ENCODE results near the gene ABLIM1. TPM values are rescaled to one million over a fixed set of nuclear protein-coding genes. Genes with fewer than 3 reads are reported as not detected.

The ABLIM1 gene
- total and polyA plus RNA-seq, 10 of the 15 experiments (the other 5 are each of a cell fraction or from before 2014, with no cell fraction given) = 14.2 to 50.5 (median 28.1) TPM

- TF ChIP-seq, protein P1, sequence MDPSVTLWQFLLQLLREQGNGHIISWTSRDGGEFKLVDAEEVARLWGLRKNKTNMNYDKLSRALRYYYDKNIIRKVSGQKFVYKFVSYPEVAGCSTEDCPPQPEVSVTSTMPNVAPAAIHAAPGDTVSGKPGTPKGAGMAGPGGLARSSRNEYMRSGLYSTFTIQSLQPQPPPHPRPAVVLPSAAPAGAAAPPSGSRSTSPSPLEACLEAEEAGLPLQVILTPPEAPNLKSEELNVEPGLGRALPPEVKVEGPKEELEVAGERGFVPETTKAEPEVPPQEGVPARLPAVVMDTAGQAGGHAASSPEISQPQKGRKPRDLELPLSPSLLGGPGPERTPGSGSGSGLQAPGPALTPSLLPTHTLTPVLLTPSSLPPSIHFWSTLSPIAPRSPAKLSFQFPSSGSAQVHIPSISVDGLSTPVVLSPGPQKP (IDR thresholded peaks at IDR 0.05; ENCODE audit: low read depth, low read length) = no peak
- no peak for TF ChIP-seq ZSCAN29 (IDR thresholded peaks at IDR 0.05)
- TF ChIP-seq JUNB (IDR thresholded peaks at IDR 0.05) = no peak
- TF ChIP-seq POLR2AphosphoS5 (IDR thresholded peaks at IDR 0.05; ENCODE audit: low read length) = no peak
- no peak for TF ChIP-seq NFIC (IDR thresholded peaks at IDR 0.05; ENCODE audit: low read depth, low read length)
- no peak for TF ChIP-seq SKIL (IDR thresholded peaks at IDR 0.05; ENCODE audit: low read depth, poor library complexity, severe bottlenecking)
- TF ChIP-seq, protein P2, sequence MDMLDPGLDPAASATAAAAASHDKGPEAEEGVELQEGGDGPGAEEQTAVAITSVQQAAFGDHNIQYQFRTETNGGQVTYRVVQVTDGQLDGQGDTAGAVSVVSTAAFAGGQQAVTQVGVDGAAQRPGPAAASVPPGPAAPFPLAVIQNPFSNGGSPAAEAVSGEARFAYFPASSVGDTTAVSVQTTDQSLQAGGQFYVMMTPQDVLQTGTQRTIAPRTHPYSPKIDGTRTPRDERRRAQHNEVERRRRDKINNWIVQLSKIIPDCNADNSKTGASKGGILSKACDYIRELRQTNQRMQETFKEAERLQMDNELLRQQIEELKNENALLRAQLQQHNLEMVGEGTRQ (IDR thresholded peaks at IDR 0.05; ENCODE audit: borderline replicate concordance, low read depth, low read length) = no peak
- TF ChIP-seq DPF2 (IDR thresholded peaks at IDR 0.05) = no peak
- no peak for TF ChIP-seq E4F1 (IDR thresholded peaks at IDR 0.05; ENCODE audit: borderline replicate concordance, partially characterized antibody)
- no peak for TF ChIP-seq EED (IDR thresholded peaks at IDR 0.05; ENCODE audit: low read depth)
- TF ChIP-seq TBL1XR1 (IDR thresholded peaks at IDR 0.05; ENCODE audit: low read depth, low read length) = no peak
Measured at GRCh38 chr10:114483575-114483974, 174.5 kb downstream of the ABLIM1 start (continued).
